PC-3 (cell line): Measurements from ENCODE around the gene CYTH4. TPM values are rescaled to one million over a fixed set of nuclear protein-coding genes. Genes with fewer than 3 reads are reported as not detected.

Experiments used
- ATAC-seq: fragments of 200-7000 bp; cut with Tn5 transposase; 2 replicates; pipeline ENCODE4 v1.9.1; 2020; ENCODE audit warnings: mild to moderate bottlenecking, moderate library complexity
- BruUV-seq: library from RNA; stranded (reverse); fragments of 400-500 nt; replicated peaks from 2 replicates; lab custom pipeline; 2021; lab: Mats Ljungman, UMichigan
- CTCF ChIA-PET: fragments of 300-600 bp; sonication (Branson Sonifier 250); formaldehyde crosslinking; loops from one replicate; lab custom pipeline; 2022; ENCODE audit warnings: antibody characterized with exemption; lab: Charles Lee
- POLR2A ChIA-PET: fragments of 300-600 bp; sonication (Branson Sonifier 250); formaldehyde crosslinking; loops from one replicate; lab custom pipeline; 2022; ENCODE audit warnings: antibody characterized with exemption; ENCODE audit not compliant: unreplicated experiment; lab: Charles Lee
- DNase-seq: peaks from one replicate; pipeline ENCODE4 v3.0.0-alpha.2; 2015
- H2AFZ ChIP-seq: fragments of 300-600 bp; sonication (generic); 2 replicates; pipeline ENCODE4 v1.6.0; 2016; ENCODE audit warnings: antibody characterized with exemption, low read length
- H3F3A ChIP-seq: fragments of 300-600 bp; sonication (generic); one replicate; pipeline ENCODE4 v1.6.0; 2017; ENCODE audit warnings: antibody characterized with exemption, low read length, control low read depth, mild to moderate bottlenecking; ENCODE audit not compliant: unreplicated experiment
- H3K27ac ChIP-seq: fragments of 300-600 bp; sonication (generic); 2 replicates; pipeline ENCODE4 v1.5.1; 2016; ENCODE audit warnings: mild to moderate bottlenecking, low read length
- H3K27me3 ChIP-seq: fragments of 300-600 bp; sonication (generic); 2 replicates; pipeline ENCODE4 v1.6.1; 2016; ENCODE audit warnings: low read length, mixed read lengths
- H3K36me3 ChIP-seq: fragments of 300-600 bp; sonication (generic); 2 replicates; pipeline ENCODE4 v1.6.1; 2016; ENCODE audit warnings: low read depth, mixed run types, low read length, mixed read lengths
- H3K4me1 ChIP-seq: fragments of 300-600 bp; sonication (generic); 2 replicates; pipeline ENCODE4 v1.5.1; 2016; ENCODE audit warnings: low read length; ENCODE audit not compliant: insufficient read depth
- H3K4me2 ChIP-seq: fragments of 300-600 bp; sonication (generic); 2 replicates; pipeline ENCODE4 v1.6.0; 2016; ENCODE audit warnings: low read length
- H3K4me3 ChIP-seq: fragments of 300-600 bp; sonication (generic); 2 replicates; pipeline ENCODE4 v1.5.1; 2016; ENCODE audit warnings: mild to moderate bottlenecking, low read length, mixed read lengths
- H3K79me2 ChIP-seq: fragments of 300-600 bp; sonication (generic); 2 replicates; pipeline ENCODE4 v1.6.1; 2017; ENCODE audit warnings: low read length, mixed read lengths
- H3K9ac ChIP-seq: fragments of 300-600 bp; sonication (generic); 2 replicates; pipeline ENCODE4 v1.6.0; 2016; ENCODE audit warnings: mild to moderate bottlenecking, low read length
- H3K9me2 ChIP-seq: fragments of 300-600 bp; sonication (generic); replicated peaks from 2 replicates; pipeline ENCODE4 v1.6.1; 2016; ENCODE audit warnings: mixed run types, low read length, mixed read lengths
- H3K9me3 ChIP-seq: fragments of 300-600 bp; sonication (generic); 2 replicates; pipeline ENCODE4 v1.6.1; 2016; ENCODE audit warnings: low read length, mixed read lengths
- H4K20me1 ChIP-seq: fragments of 300-600 bp; sonication (generic); 2 replicates; pipeline ENCODE4 v1.6.1; 2016; ENCODE audit warnings: low read length, mixed read lengths
- EZH2 ChIP-seq: fragments of 300-600 bp; sonication (generic); IDR thresholded peaks from one replicate; pipeline ENCODE4 v1.6.1; 2017; ENCODE audit warnings: antibody characterized with exemption, mild to moderate bottlenecking, low read length; ENCODE audit not compliant: unreplicated experiment
- EZH2phosphoT487 ChIP-seq: fragments of 300-600 bp; sonication (generic); IDR thresholded peaks from 2 replicates; pipeline ENCODE4 v1.6.1; 2018; ENCODE audit warnings: mild to moderate bottlenecking, antibody characterized with exemption, low read length, borderline replicate concordance
- intact Hi-C: fragments of 100-400 bp; cut with micrococcal nuclease; formaldehyde crosslinking; loops from 2 replicates; pipeline ENCODE4 v1.9.0; 2023
- total RNA-seq: library from RNA; depleted of rRNA; stranded (reverse); fragments of >200 nt; gene quantifications from 2 replicates; pipeline ENCODE4 v1.2.3, GENCODE V29; 2014
- TF ChIP-seq, protein P1 (sequence below): fragments of 300-600 bp; sonication (generic); conservative IDR thresholded peaks from 2 replicates; pipeline ENCODE4 v1.5.1; 2017; ENCODE audit warnings: antibody characterized with exemption, low read depth, mild to moderate bottlenecking, low read length

The CYTH4 gene
- total RNA-seq, 1 experiment from 2014 or later: 1.9 TPM

DNA sequence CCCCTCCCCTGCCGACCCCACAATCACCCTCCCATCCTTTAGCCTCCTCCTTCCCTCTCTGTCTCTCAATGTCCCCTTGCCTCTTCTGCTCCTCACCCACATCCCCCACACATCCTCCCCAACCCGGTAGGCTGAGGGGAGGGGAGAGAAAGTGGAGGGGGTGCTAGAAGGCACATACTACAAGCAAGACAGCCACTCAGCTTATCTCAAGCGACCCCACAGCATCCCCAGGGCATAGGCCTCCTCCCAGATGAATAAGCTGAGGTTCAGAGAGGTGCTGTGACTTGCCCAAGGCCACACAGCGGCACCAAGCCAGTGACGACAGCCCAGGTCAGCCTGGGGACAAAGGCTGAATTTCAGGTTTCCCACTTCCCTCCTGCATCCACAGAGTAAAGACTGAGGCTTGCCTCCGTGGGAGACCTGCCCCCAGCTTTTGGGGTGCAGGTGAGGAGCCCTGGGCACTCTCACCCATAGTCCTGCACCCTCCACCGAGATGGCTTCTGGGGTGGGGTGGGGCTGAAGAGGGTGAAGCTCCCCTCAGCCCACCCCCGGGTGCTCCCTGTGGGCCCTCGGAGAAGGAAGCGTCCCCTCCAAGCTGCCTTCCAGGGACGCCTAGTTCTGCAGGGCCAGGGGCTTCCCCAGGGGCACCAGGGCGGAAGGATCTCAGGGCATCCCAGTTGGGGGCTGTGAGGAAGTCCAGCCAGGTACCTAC, 38.8 kb upstream of the CYTH4 start:
- DNase-seq (no peak), ATAC-seq (no peak)
- peak overlapping the region; percentile 58 for H2AFZ ChIP-seq
- peak overlapping the region; percentile 72 for H3K9ac ChIP-seq
- H3K36me3 ChIP-seq: no peaks in the 10 kb centered on the region
- H3K27me3 ChIP-seq: no peaks in the 10 kb centered on the region
- CTCF ChIA-PET: interaction anchor here (0.9 to 1.5 kb wide), 2 partner anchors 15 to 16 kb away, joined by 4 read pairs; no protein-coding TSS in a partner anchor
- peak overlapping the region; percentile 50 for H3K27ac ChIP-seq
- no peaks in the 10 kb centered on the region for H3F3A ChIP-seq
- POLR2A ChIA-PET: no interaction called here
- H3K9me3 ChIP-seq: no peaks in the 10 kb centered on the region
- TF ChIP-seq EZH2: no peak
- TF ChIP-seq EZH2phosphoT487: no peak
- TF ChIP-seq, protein P1, sequence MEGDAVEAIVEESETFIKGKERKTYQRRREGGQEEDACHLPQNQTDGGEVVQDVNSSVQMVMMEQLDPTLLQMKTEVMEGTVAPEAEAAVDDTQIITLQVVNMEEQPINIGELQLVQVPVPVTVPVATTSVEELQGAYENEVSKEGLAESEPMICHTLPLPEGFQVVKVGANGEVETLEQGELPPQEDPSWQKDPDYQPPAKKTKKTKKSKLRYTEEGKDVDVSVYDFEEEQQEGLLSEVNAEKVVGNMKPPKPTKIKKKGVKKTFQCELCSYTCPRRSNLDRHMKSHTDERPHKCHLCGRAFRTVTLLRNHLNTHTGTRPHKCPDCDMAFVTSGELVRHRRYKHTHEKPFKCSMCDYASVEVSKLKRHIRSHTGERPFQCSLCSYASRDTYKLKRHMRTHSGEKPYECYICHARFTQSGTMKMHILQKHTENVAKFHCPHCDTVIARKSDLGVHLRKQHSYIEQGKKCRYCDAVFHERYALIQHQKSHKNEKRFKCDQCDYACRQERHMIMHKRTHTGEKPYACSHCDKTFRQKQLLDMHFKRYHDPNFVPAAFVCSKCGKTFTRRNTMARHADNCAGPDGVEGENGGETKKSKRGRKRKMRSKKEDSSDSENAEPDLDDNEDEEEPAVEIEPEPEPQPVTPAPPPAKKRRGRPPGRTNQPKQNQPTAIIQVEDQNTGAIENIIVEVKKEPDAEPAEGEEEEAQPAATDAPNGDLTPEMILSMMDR: no peak
- peak overlapping the region; percentile 95 for H3K4me2 ChIP-seq
- no peaks in the 10 kb centered on the region for H3K9me2 ChIP-seq
- no peaks in the 10 kb centered on the region for H4K20me1 ChIP-seq
- H3K4me1 ChIP-seq: peaks cover 25% of the 10 kb centered on the region
- H3K79me2 ChIP-seq: peaks cover 24% of the 10 kb centered on the region
- intact Hi-C loops: no loop called here
- TSS peak; percentile 38 for BruUV-seq
- H3K4me3 ChIP-seq: peak overlapping the region; percentile 93

DNA sequence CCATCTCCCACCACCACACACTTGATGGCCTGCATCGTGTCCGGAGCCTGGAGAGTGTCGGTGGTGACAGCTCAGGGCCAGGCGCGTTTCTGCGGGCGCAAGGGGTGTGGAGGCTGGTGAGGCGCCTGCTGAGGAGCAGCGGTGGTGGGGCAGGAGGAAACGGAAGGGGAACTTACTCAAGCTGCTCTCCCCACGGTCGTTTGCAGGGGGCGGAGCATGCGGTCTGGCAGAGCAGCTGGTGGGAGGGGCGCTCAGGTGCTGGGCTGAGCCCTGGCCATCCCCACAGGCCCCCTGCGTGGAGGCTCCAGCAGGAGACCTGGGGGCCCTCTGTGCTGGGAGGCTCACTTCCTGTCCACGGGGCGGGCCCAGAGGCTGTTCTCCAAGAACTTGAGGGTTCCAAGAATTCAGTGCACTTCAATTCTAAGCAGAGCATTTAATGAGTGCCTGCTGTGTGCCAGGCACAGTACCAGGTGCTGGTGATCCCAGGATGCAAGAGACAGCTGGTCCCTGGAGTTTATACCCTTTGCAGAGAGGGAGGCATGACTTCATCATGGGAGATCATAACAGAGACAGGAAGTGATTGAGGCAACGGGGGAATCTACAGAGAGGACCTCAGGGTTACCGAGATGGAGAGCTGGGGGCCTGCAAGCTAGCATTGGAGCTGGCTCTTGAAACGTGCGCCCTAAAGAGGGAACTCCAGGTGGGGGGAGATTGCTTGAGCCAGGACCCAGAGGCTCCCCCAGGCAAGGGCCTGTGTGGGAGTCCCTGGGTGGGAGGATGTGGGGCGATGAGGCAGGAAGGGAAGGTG, 38.0 kb upstream of the CYTH4 start, which contains the start of gene RAC2:
Gene RAC2, minus strand, starts transcription at position 156 of the 808 bp plus-strand sequence. Its CDS starts 121 bp downstream, at position 35.
- DNase-seq (peak; percentile 73), ATAC-seq (peak; percentile 82)
- Histone ChIP-seq H4K20me1 (no peaks in the 10 kb centered on the region), H3K9me2 (no peaks in the 10 kb centered on the region), H3K9ac (peak within 1 kb of the TSS; percentile 72), H3K27me3 (no peaks in the 10 kb centered on the region), H3K4me2 (peak within 1 kb of the TSS; percentile 95), H3K9me3 (no peaks in the 10 kb centered on the region), H3F3A (no peaks in the 10 kb centered on the region), H2AFZ (peak within 1 kb of the TSS; percentile 58), H3K4me1 (peaks cover 30% of the 10 kb centered on the region), H3K27ac (peak within 1 kb of the TSS; percentile 50), H3K36me3 (no peaks in the 10 kb centered on the region), H3K79me2 (peaks cover 24% of the 10 kb centered on the region), H3K4me3 (peak within 1 kb of the TSS; percentile 93)
- no peak for TF ChIP-seq EZH2phosphoT487
- TF ChIP-seq, protein P1: no peak
- TF ChIP-seq EZH2: no peak
- intact Hi-C loops: no loop called here
- ChIA-PET CTCF (interaction anchor here (0.9 kb wide), 1 partner anchor 14 kb away, joined by 4 read pairs; no protein-coding TSS in a partner anchor), POLR2A (no interaction called here)
- BruUV-seq: no TSS peak
